NCI-H345 treated with DMSO at 0.1 percent for 48 hours (cell line): ENCODE results near the gene EGLN3.
A peak's percentile ranks its signal among the peaks of the same experiment; 100 is the strongest.
"Not testable (repeated sequence)": the region's sequence is repeated elsewhere in the genome, so short reads cannot be mapped to it uniquely, and the experiment has no call there.

Experiments
- DNase-seq: peaks from one replicate; lab custom pipeline; 2025; ENCODE audit not compliant: unreplicated experiment; lab: John Stamatoyannopoulos, UW

The EGLN3 gene

GRCh38 chr14:33950320-33951182 is at the start of gene EGLN3:
Gene EGLN3 (minus strand): TSS chr14:33951074. CDS start chr14:33950752, 322 bp downstream.
- DNase-seq = peak; percentile 67

- DNase-seq = no peak
Observed at GRCh38 chr14:34000396-34000795, 49.5 kb upstream of the EGLN3 start.

- no peak for DNase-seq
Observed at GRCh38 chr14:33999771-34000291, 49.0 kb upstream of the EGLN3 start.

- DNase-seq = no peak
Observed at GRCh38 chr14:33997611-33998010, 46.7 kb upstream of the EGLN3 start.

GRCh38 chr14:33996462-33996861 is 45.6 kb upstream of the EGLN3 start:
- no peak for DNase-seq

- DNase-seq = no peak
Observed at GRCh38 chr14:33993246-33993645, 42.4 kb upstream of the EGLN3 start.

- DNase-seq = no peak
Observed at GRCh38 chr14:33992274-33993007, 41.6 kb upstream of the EGLN3 start.

GRCh38 chr14:33990790-33991189 is 39.9 kb upstream of the EGLN3 start:
- no peak for DNase-seq

- DNase-seq = no peak
Observed at GRCh38 chr14:33987565-33988080, 36.7 kb upstream of the EGLN3 start.

- DNase-seq = no peak
Observed at GRCh38 chr14:33986804-33987203, 35.9 kb upstream of the EGLN3 start.

- no peak for DNase-seq
Observed at GRCh38 chr14:33985242-33985641, 34.4 kb upstream of the EGLN3 start.

- no peak for DNase-seq
Observed at GRCh38 chr14:33979613-33980276, 28.9 kb upstream of the EGLN3 start.

- DNase-seq = no peak
Observed at GRCh38 chr14:33978892-33979612, 28.2 kb upstream of the EGLN3 start.

- DNase-seq = no peak
Observed at GRCh38 chr14:33972583-33973081, 21.8 kb upstream of the EGLN3 start.

- DNase-seq = not testable (repeated sequence)
Observed at GRCh38 chr14:33969846-33970245, 19.0 kb upstream of the EGLN3 start.

GRCh38 chr14:33968722-33969121 is 17.8 kb upstream of the EGLN3 start:
- no peak for DNase-seq

GRCh38 chr14:33967138-33967537 is 16.3 kb upstream of the EGLN3 start:
- DNase-seq = no peak

GRCh38 chr14:33966276-33966675 is 15.4 kb upstream of the EGLN3 start:
- no peak for DNase-seq

GRCh38 chr14:33964599-33965317 is 13.9 kb upstream of the EGLN3 start:
- no peak for DNase-seq

- no peak for DNase-seq
Observed at GRCh38 chr14:33963892-33964291, 13.0 kb upstream of the EGLN3 start.
